GM06990 (cell line): ENCODE measurements around the gene EPS15.
"Not testable (repeated sequence)": the region's sequence is repeated elsewhere in the genome, so short reads cannot be mapped to it uniquely, and the experiment has no call there.

Source experiments
- DNase-seq: peaks from one replicate; pipeline ENCODE4 v3.0.0-alpha.2; 2011; ENCODE audit not compliant: insufficient read length; ENCODE audit errors: extremely low read depth
- H3K27me3 ChIP-seq: replicated peaks from 2 replicates; pipeline ENCODE4 v1.6.0; 2011; ENCODE audit warnings: low read length; ENCODE audit not compliant: control insufficient read depth, insufficient read depth
- H3K36me3 ChIP-seq: 2 replicates; pipeline ENCODE4 v1.5.1; 2011; ENCODE audit warnings: low read length; ENCODE audit not compliant: control insufficient read depth, insufficient read depth
- H3K4me3 ChIP-seq: replicated peaks from 2 replicates; pipeline ENCODE4 v1.5.1; 2011; ENCODE audit warnings: low read depth, mild to moderate bottlenecking, control low read depth, low read length
- TF ChIP-seq, protein P1 (sequence below): IDR thresholded peaks from 2 replicates; pipeline ENCODE4 v1.5.1; 2011; ENCODE audit warnings: low read length, control low read depth, mild to moderate bottlenecking, inconsistent platforms; ENCODE audit not compliant: insufficient read depth, poor library complexity, severe bottlenecking

EPS15 gene

DNA sequence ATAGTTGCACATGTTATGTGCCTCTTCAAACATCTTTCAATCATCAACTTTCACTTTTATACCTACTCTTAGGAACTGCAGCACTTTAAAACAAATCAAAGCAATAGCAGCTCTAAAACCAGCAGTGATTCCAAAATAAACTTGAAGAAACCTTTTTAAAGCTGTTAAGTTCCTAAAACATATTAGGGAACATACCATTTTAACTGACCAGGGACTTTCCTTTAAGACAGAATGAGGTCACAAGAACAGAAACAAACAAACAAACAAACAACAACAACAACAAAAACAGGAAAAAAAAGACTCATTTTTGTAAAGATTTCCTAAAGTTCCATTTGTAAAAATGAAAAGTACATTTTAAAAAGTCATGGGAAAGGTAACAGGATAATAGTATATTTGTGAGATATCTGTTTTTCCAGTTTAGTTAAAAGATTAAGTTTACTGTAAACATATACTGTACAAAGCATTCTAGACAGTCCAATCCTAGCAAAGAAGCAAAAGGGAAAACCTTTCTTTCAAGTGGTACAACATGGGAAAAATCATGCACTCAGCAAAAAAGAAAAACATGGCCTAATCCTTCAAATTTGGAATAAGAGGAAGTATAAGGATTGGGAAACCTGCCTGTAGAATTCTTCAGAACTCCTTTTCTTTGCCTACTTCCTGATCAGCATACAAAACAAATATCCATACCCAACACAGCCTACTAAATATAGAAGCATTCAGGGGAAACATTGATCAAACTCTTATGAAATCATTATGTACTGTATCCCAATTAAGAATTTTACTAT, 45.5 kb downstream of the EPS15 start:
- no peak overlapping the region for H3K4me3 ChIP-seq
- no peaks in the 10 kb centered on the region for H3K27me3 ChIP-seq
- TF ChIP-seq, protein P1, sequence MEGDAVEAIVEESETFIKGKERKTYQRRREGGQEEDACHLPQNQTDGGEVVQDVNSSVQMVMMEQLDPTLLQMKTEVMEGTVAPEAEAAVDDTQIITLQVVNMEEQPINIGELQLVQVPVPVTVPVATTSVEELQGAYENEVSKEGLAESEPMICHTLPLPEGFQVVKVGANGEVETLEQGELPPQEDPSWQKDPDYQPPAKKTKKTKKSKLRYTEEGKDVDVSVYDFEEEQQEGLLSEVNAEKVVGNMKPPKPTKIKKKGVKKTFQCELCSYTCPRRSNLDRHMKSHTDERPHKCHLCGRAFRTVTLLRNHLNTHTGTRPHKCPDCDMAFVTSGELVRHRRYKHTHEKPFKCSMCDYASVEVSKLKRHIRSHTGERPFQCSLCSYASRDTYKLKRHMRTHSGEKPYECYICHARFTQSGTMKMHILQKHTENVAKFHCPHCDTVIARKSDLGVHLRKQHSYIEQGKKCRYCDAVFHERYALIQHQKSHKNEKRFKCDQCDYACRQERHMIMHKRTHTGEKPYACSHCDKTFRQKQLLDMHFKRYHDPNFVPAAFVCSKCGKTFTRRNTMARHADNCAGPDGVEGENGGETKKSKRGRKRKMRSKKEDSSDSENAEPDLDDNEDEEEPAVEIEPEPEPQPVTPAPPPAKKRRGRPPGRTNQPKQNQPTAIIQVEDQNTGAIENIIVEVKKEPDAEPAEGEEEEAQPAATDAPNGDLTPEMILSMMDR: no peak
- H3K36me3 ChIP-seq: no peaks in the 10 kb centered on the region; the same call in 1 of the 2 replicates
- no peak for DNase-seq

DNA sequence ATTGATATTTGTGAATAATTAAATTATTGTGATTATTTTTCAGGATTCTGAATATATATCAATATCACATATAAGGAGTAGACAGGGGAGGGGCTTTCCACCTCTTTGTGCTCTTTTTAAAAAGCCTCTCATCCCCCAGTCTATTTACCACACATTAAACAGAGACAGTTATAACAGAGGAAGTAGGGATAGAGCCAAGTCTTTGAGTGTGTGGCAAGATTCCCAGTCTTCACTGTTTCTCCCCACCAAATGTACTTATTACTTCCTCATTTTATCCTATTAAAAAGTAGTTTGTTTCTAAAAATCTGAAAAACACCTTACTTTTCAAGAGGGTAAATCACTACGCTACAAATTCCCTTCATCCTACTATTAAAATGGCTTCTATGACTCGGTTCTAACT, 46.7 kb downstream of the EPS15 start:
- DNase-seq: no peak
- H3K36me3 ChIP-seq: peaks cover 3% of the 10 kb centered on the region
- no peak overlapping the region for H3K4me3 ChIP-seq
- H3K27me3 ChIP-seq: no peaks in the 10 kb centered on the region
- TF ChIP-seq, protein P1: no peak

DNA sequence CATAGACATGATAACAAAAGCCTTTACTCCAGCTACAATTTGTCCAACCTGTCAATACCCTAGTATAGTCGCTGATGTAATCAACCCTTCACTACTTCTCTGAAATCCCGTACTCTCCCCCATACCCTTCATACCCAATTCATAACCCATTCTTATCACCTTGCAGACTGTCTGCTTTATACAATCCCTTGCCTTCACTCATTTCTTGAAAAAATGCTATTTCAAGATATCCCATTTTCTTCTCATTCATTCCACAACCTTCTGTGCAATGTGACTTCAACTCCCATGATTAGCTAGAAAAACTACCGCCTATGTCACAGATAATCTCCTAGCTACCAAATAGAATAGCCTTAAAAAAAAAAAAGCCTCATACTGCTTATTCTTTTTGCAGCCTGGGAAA, 49.5 kb downstream of the EPS15 start:
- H3K27me3 ChIP-seq: no peaks in the 10 kb centered on the region
- no peak for DNase-seq
- peaks cover 5% of the 10 kb centered on the region for H3K36me3 ChIP-seq
- H3K4me3 ChIP-seq: no peak overlapping the region
- TF ChIP-seq, protein P1: no peak

DNA sequence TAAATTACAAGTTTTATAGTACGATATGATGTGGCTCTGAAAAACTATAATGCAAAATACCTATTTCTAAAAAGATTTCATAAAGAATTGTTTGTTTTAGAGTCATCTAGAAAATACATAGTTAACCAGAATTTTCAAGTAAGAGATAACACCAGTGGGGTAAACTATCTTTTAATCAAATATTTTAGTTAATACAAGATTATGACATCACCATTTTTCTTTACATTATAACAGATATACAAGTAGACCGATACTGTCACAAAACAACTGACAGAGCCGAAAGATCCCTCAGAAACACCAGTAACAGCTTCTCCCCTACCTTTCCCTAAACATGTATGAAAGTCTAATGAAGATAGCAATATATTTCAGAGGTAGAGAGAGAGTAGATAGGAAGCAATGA, 54.2 kb downstream of the EPS15 start:
- Histone ChIP-seq H3K4me3 (no peak overlapping the region), H3K27me3 (no peaks in the 10 kb centered on the region), H3K36me3 (peaks cover 5% of the 10 kb centered on the region)
- no peak for DNase-seq
- TF ChIP-seq, protein P1: no peak

DNA sequence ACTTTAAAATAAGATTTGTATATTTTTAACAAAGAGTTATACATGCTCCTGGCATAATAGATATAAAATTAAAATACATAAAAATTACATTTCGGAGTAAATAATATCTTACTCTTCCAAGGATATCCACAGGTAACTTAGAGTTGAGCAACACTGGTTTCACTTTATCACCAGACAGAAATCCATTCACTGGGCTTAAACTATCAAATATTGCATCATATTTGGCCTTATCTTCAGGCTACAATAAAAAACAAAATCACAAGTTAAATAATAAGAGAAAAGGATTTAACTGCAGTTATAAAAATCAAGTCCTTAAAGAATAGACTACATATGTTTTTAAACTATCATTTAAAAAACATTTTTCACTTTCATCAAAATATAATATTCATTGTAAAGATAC, 55.5 kb downstream of the EPS15 start:
- H3K27me3 ChIP-seq: no peaks in the 10 kb centered on the region
- TF ChIP-seq, protein P1: no peak
- H3K36me3 ChIP-seq: peaks cover 5% of the 10 kb centered on the region
- no peak for DNase-seq
- no peak overlapping the region for H3K4me3 ChIP-seq

DNA sequence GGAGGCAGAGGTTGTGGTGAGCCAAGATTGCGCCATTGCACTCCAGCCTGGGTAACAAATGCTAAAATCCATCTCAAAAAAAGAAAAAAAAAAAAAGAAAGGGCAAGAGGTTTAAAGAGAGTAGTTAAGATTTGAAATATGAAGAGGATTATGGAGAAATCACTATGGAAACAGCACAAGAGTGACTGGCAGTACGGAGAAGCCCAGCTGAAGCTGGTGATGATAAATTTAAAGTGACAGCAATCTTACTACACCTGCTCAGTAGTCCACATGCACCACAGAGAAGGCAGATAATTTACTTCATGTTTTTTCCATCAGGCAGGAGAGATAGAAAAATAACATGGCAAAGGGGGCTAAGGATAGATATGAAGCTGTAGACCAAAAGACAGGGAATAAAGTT, 56.8 kb downstream of the EPS15 start:
- not testable (repeated sequence) for H3K36me3 ChIP-seq, DNase-seq, H3K27me3 ChIP-seq, H3K4me3 ChIP-seq
